DMS153 treated with DMSO at 0.1 percent for 48 hours (cell line): ENCODE data around the gene RNF4.
"Not testable (repeated sequence)": the region's sequence is repeated elsewhere in the genome, so short reads cannot be mapped to it uniquely, and the experiment has no call there.

ENCODE experiments used
- DNase-seq: peaks from one replicate; lab custom pipeline; 2025; ENCODE audit not compliant: unreplicated experiment; lab: John Stamatoyannopoulos, UW

Gene RNF4

DNA sequence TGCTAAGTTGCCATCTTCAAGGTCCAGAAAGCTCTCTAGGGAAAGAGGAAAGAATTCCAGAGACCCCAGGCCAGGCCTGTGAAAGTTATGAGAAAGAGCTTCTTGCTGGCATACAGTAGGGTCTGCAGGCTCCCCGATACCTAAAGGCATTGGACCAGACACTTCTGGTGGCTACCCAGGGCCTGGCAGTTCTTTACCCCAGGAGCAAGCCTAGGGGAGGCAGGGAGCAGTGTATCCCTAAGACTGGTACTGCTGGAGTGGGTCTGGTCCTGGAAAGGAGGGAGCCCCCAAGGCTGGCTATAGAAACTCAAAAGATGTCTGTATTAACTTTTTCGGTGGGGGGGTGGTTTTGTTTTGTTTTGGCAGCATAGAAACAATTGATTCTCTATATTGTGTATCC lies 47.7 kb downstream of the RNF4 start:
- DNase-seq: no peak

DNA sequence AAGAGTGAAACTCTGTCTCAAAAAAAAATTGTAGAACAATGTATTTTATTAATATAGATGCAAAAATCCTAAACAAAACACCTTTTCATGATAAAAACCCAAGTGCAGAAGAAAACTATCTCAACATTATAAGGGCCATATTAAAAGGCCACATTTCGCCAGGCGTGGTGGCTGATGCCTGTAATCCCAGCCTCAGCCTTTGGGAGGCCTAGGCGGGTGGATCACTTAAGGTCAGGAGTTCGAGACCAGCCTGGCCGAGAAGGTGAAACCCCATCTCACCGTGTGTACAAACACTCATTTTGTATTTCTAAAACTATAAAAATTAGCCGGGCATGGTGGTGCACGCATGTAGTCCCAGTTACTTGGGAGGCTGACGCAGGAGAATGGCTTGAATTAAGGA lies 57.7 kb downstream of the RNF4 start:
- DNase-seq: no peak

GRCh38 chr4:2534904-2535375 lies 66.0 kb downstream of the RNF4 start:
- no peak for DNase-seq

GRCh38 chr4:2535376-2536192 lies 66.7 kb downstream of the RNF4 start:
- no peak for DNase-seq

GRCh38 chr4:2536193-2537010 lies 67.5 kb downstream of the RNF4 start, which contains the start of gene FAM193A:
FAM193A (plus strand) TSS chr4:2536647; CDS start chr4:2536916, 269 bp downstream.
- DNase-seq: peak; percentile 47

DNA sequence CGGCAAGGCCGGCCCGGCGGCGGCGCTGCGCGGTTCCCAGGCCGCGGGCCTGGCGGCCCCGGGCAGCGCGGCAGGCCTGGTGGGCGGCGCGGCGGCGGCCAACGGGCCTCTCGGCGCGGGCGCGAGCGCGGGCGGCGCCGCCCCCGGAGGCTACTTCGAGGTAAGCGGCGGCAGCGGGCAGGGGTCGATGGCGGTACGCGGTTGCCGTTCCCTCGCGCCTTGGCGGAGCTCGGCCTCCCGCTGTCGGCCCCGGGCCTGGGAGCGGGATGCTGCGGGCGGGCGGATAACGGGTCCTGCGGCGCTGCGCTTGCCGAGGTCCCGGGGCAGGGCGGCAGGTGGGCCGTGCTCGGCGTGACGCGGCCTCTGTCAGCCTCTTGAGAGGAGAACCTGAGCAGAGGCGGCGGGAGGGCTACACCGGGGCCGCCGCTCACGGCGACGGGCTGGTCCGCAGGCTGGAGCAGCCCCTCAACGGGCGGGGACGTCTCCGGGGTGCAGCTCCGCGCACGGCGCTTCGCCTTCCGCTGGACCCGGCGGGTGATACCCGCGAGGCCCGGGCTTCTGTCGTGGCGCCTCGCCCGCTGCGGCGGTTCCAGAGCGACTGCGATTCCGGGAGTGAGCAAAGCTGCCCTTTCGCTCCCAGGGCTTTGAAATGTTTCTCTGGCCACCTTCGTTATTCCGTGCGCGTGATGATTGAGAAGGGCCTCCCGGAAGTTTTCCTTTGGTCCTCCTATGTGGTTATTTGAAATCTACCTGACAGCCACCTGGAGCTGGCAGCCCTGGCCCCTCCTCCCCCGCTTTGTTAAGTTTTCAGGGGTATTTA lies 68.3 kb downstream of the RNF4 start:
- DNase-seq: no peak

DNA sequence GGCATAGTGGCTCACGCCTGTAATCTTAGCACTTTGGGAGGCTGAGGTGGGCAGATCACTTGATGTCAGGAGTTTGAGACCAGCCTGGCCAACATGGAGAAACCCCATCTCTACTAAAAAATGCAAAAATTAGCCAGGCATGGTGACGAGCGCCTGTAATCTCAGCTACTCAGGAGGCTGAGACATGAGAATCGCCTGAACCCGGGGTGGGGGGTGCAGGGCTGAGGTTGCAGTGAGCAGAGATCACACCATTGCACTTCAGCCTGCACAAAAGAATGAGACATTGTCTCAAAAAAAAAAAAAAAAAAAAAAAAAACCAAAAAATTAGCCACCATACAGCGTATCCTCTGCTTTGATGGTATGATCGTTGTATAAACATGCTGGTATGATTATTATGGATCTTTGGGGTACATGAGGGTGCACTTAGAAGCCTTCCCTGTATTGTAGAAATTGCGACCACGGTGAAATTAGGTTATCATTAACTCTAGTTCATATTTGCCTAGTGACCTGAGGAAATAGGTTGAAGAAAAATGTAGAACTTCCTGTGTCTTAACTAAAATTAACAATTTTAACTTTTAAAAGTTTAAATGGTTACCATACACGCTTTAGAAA lies 74.8 kb downstream of the RNF4 start:
- DNase-seq: not testable (repeated sequence)

DNA sequence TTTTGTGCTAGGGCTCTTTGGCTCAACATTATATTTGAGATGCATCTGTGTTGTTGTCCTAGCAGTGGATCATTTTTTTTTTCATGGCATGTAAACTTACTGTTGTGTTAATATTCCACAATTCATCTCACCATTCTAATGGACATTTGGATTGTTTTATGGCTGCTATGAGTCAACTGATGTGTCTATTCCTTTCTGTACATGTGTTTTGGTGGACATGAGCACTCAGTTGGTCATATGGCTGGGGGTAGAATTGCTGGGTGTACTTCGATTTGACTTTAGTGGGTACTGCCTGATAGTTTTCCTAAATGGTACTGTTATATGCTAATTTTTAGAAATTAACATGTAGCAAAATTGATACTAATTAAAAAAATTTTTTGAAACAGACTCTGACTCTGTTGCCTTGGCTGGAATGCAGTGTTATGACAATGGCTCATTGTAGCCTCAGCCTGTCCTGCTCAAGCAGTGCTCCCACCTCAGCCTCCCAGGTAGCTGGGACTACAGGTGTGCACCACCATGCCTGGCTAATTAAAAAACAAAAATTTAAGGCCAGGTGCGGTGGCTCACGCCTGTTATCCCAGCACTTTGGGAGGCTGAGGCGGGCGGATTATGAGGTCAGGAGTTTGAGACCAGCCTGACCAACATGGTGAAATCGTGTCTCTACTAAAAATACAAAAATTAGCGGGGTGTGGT lies 76.6 kb downstream of the RNF4 start:
- DNase-seq: no peak

- no peak for DNase-seq
These were observed 77.4 kb downstream of the RNF4 start for GRCh38 chr4:2546286-2546823.

DNA sequence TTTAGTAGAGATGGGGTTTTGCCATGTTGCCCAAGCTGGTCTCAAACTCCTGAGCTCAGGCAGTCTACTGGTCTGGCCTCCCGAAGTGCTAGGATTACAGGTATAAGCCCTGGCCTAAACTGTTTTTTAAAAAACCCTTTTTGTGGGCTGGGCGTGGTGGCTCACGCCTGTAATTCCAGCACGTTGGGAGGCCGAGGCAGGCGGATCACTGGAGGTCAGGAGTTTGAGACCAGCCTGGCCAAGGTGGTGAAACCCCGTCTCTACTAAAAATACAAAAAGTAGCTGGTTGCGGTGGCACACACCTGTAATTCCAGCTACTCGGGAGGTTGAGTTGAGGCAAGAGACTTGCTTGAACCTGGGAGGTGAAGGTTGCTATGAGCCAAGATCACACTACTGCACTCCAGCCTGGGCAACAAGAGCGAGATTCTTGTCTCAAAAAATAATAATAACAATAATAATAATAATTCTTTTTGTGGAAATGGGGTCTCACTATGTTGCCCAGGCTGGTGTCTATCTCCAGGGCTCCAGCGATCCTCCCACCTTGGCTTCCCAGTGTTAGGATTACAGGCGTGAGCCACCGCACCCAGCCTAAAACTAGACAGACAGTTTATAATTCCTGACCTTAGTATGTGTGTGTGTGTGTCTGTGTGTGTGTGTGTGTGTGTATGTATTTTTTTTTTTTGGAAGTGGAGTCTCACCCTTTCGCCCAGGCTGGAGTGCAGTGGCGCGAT lies 78.2 kb downstream of the RNF4 start:
- not testable (repeated sequence) for DNase-seq

- no peak for DNase-seq
These were observed 82.2 kb downstream of the RNF4 start for GRCh38 chr4:2551118-2551517.

- no peak for DNase-seq
These were observed 83.9 kb downstream of the RNF4 start for GRCh38 chr4:2552806-2553205.

- no peak for DNase-seq
These were observed 89.4 kb downstream of the RNF4 start for GRCh38 chr4:2558301-2558700.

GRCh38 chr4:2560167-2560566 lies 91.3 kb downstream of the RNF4 start:
- no peak for DNase-seq
